SU-DHL-6 (cell line): ENCODE measurements around the gene MICAL2.

Experiments used
- H2AFZ ChIP-seq: fragments of 200-600 bp; sonication (generic); 2 replicates; pipeline ENCODE4 v1.6.1; 2014; ENCODE audit warnings: low read depth, mild to moderate bottlenecking, moderate library complexity, mixed read lengths, antibody characterized with exemption, low read length; ENCODE audit not compliant: severe bottlenecking
- H3F3A ChIP-seq: fragments of 200-600 bp; shearing (Covaris generic); 2 replicates; pipeline ENCODE4 v1.6.0; 2016; ENCODE audit warnings: antibody characterized with exemption, mild to moderate bottlenecking; ENCODE audit not compliant: insufficient read depth
- H3K27ac ChIP-seq: fragments of 200-600 bp; sonication (generic); 2 replicates; pipeline ENCODE4 v1.5.1; 2016; ENCODE audit warnings: low read depth, mild to moderate bottlenecking, low read length, moderate library complexity, mixed read lengths
- H3K27me3 ChIP-seq: fragments of 200-600 bp; sonication (generic), shearing (Covaris generic); 2 replicates; pipeline ENCODE4 v1.6.0; 2014; ENCODE audit warnings: mild to moderate bottlenecking, low read length
- H3K36me3 ChIP-seq: fragments of 200-600 bp; sonication (generic); 2 replicates; pipeline ENCODE4 v1.6.1; 2014; ENCODE audit warnings: mild to moderate bottlenecking, low read length, mixed read lengths
- H3K4me2 ChIP-seq: fragments of 300-600, 200-600 bp; shearing (Covaris generic), sonication (generic); 2 replicates; pipeline ENCODE4 v1.6.0; 2014; ENCODE audit warnings: low read length, low read depth, mild to moderate bottlenecking; ENCODE audit not compliant: poor library complexity, severe bottlenecking
- H3K4me3 ChIP-seq: fragments of 200-600 bp; sonication (generic); 2 replicates; pipeline ENCODE4 v1.5.1; 2014; ENCODE audit warnings: antibody characterized with exemption, low read length, mild to moderate bottlenecking, mixed read lengths; ENCODE audit not compliant: insufficient read depth, poor library complexity, severe bottlenecking
- H3K79me2 ChIP-seq: fragments of 200-600 bp; sonication (generic); 2 replicates; pipeline ENCODE4 v1.6.1; 2014; ENCODE audit warnings: mild to moderate bottlenecking, low read length, moderate library complexity; ENCODE audit not compliant: insufficient read depth
- H3K9ac ChIP-seq: fragments of 200-600 bp; sonication (generic); 2 replicates; pipeline ENCODE4 v1.7.0; 2014; ENCODE audit warnings: mild to moderate bottlenecking, low read length
- H3K9me2 ChIP-seq: fragments of 200-600 bp; sonication (generic); replicated peaks from 2 replicates; pipeline ENCODE4 v1.6.1; 2014; ENCODE audit warnings: low read length; ENCODE audit not compliant: insufficient read depth
- H3K9me3 ChIP-seq: fragments of 200-600 bp; sonication (generic); 2 replicates; pipeline ENCODE4 v1.6.1; 2014; ENCODE audit warnings: low read length, mixed read lengths; ENCODE audit not compliant: insufficient read depth
- H4K20me1 ChIP-seq: fragments of 200-600 bp; sonication (generic); 2 replicates; pipeline ENCODE4 v1.6.1; 2014; ENCODE audit warnings: low read depth, mild to moderate bottlenecking, antibody characterized with exemption, low read length, moderate library complexity, mixed read lengths
- CTCF ChIP-seq: fragments of 200-600 bp; sonication (generic); IDR thresholded peaks from one replicate; pipeline ENCODE4 v1.5.1; 2017; ENCODE audit warnings: antibody characterized with exemption, mild to moderate bottlenecking, low read length, moderate library complexity; ENCODE audit not compliant: insufficient read depth, poor library complexity, severe bottlenecking
- EZH2phosphoT487 ChIP-seq: fragments of 200-600 bp; sonication (generic), shearing (Covaris generic); conservative IDR thresholded peaks from 2 replicates; pipeline ENCODE4 v1.6.1; 2018; ENCODE audit warnings: mild to moderate bottlenecking, antibody characterized with exemption, low read length, moderate library complexity, mixed read lengths

The MICAL2 gene

GRCh38 chr11:12216041-12216451 lies 105.7 kb downstream of the MICAL2 start:
- TF ChIP-seq EZH2phosphoT487 (no peak), CTCF (no peak)
- Histone ChIP-seq H3K4me2 (no peak overlapping the region), H3K27me3 (no peaks in the 10 kb centered on the region), H3F3A (no peaks in the 10 kb centered on the region), H3K9ac (no peak overlapping the region), H3K79me2 (no peaks in the 10 kb centered on the region), H3K9me3 (no peaks in the 10 kb centered on the region), H2AFZ (no peak overlapping the region), H3K27ac (no peak overlapping the region), H3K36me3 (no peaks in the 10 kb centered on the region), H3K9me2 (no peaks in the 10 kb centered on the region), H3K4me3 (no peak overlapping the region), H4K20me1 (no peaks in the 10 kb centered on the region)

GRCh38 chr11:12216671-12217374 lies 106.4 kb downstream of the MICAL2 start:
- Histone ChIP-seq H3K4me3 (no peak overlapping the region), H3F3A (no peaks in the 10 kb centered on the region), H3K4me2 (no peak overlapping the region), H3K36me3 (no peaks in the 10 kb centered on the region), H3K9me3 (no peaks in the 10 kb centered on the region), H2AFZ (no peak overlapping the region), H3K27ac (no peak overlapping the region), H3K27me3 (no peaks in the 10 kb centered on the region), H3K9me2 (no peaks in the 10 kb centered on the region), H3K9ac (no peak overlapping the region), H3K79me2 (no peaks in the 10 kb centered on the region), H4K20me1 (no peaks in the 10 kb centered on the region)
- TF ChIP-seq EZH2phosphoT487 (no peak), CTCF (no peak)

- no peak for TF ChIP-seq CTCF
- no peak for TF ChIP-seq EZH2phosphoT487
- H3K27ac ChIP-seq: no peak overlapping the region
- H3K9ac ChIP-seq: no peak overlapping the region
- H2AFZ ChIP-seq: no peak overlapping the region
- H3K9me3 ChIP-seq: no peaks in the 10 kb centered on the region
- H3K79me2 ChIP-seq: no peaks in the 10 kb centered on the region
- no peaks in the 10 kb centered on the region for H3K9me2 ChIP-seq
- H3K4me2 ChIP-seq: no peak overlapping the region
- no peaks in the 10 kb centered on the region for H3K36me3 ChIP-seq
- H3K4me3 ChIP-seq: no peak overlapping the region
- H3K27me3 ChIP-seq: no peaks in the 10 kb centered on the region
- no peaks in the 10 kb centered on the region for H4K20me1 ChIP-seq
- H3F3A ChIP-seq: no peaks in the 10 kb centered on the region
Observed at GRCh38 chr11:12217879-12218278, 107.5 kb downstream of the MICAL2 start.
